Bone marrow (tissue), 2 donors: ENCODE measurements around the gene ADAM11.

ENCODE experiments used
- DNase-seq, 2 donors: peaks; one replicate each; lab custom pipeline; 2025; lab: John Stamatoyannopoulos, UW

Gene ADAM11

DNA sequence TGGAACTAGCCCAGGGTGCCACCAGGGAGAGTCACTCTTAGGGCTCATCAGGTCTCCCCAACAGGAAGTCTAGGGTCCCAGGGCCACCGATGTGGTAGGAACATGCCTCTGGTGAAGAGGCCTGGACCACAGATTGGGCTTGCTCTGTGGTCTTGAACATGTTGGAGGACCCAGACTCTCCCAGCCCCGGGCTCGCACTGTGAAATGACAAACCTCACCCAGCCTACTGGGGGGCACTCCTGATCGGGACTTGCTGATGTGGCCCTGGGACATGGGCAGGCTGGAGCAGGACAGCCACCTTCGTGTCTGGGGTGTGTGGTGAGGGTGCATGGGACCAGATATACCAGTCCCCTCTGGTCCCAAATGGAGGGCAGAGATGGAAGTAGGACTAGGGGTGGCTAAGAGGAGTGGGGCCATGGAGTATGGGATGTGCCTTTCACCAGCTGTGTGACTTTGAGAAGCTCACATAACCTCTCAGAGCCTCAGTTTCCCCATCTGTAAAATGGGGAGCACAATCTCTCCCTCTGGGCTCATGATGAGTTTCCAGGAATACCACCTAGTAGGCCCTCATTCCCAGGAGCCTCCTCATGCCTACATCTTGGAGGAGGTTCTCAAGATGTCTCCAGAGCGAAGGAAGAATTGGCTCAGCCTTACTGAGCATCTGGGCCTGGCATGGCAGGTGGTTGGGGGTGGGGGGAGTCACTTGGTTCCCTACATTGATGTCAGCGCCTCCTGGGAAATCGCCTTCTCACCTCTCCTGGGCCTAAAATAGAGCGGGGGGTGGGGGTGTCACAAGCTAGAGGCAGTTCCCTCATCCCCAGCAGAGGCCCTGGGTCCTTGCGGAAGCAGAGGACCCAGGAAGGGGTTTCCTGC, 1.5 kb upstream of the ADAM11 start:
- DNase-seq, result no peak

DNA sequence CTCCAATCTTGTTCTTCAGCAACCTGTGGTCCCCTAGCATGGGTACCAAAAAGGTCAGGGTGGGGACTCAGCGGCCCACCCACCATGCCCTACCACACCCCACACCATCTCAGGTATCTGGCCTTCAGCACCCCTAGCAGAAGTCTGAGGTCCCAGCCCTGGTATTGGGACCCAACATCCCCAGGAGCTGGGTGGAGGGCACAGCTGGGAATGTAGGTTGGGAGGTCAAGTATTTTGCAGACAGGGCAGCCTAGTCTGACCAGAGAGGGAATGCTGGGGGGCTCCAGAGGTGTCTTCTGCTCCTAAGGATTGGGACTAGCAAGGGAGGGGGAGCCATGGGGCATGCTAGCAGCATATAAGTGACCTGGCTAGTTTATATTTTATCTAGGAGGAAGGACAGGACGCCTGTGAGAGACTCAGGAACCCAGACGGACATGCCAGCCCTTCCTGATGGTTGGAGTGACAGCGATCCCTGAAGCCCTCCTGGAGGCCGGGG, 822 bp upstream of the ADAM11 start:
- no peak for DNase-seq

DNA sequence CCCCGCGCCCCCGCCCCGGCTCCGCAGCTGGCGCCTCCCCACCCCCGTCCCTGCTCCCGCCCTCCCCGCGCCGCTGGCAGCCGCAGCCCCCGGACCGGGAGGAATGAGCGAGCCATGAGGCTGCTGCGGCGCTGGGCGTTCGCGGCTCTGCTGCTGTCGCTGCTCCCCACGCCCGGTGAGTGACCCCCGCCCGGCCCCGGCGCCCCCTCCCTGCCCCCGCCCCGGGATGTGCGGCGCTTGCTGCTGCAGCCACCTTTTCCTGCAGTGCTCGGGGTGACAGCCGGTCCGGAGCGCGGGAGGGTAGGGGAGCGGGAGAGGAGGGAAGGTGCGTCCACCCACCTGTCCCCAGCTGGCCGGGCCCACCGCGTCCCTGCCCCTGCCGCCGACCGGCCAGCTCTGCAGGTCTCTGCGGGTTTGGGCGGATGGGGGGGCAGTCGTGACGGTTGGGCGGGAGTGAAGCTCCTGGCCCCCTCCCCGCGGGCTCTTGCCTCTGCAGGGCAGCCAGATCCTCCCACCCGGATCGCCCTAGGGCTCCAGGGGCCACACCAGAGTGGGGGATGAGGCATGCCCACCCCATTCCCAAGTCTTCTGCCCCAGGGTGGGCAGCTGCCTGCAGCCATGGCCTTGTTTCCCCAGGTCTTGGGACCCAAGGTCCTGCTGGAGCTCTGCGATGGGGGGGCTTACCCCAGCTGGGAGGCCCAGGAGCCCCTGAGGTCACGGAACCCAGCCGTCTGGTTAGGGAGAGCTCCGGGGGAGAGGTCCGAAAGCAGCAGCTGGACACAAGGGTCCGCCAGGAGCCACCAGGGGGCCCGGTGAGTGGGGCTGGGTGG, 513 bp downstream of the ADAM11 start:
- DNase-seq, result no peak

DNA sequence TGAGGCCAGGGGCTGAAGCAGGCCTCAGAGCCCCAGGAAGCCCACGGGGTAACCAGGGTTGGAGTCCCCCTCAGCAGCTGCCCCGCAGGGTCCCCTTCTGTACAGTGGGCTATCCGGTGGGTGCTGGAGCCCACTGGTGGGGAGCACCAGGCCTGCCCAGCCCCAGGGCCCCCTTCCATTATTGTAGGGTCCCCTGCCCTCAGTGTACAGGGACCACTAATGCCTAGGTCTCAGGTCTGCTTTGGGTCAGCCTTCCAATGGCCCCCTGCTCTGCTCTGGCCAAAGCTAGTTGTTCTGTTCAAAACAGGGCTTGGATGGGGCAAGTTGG, 1.1 kb downstream of the ADAM11 start:
- DNase-seq, result no peak

DNA sequence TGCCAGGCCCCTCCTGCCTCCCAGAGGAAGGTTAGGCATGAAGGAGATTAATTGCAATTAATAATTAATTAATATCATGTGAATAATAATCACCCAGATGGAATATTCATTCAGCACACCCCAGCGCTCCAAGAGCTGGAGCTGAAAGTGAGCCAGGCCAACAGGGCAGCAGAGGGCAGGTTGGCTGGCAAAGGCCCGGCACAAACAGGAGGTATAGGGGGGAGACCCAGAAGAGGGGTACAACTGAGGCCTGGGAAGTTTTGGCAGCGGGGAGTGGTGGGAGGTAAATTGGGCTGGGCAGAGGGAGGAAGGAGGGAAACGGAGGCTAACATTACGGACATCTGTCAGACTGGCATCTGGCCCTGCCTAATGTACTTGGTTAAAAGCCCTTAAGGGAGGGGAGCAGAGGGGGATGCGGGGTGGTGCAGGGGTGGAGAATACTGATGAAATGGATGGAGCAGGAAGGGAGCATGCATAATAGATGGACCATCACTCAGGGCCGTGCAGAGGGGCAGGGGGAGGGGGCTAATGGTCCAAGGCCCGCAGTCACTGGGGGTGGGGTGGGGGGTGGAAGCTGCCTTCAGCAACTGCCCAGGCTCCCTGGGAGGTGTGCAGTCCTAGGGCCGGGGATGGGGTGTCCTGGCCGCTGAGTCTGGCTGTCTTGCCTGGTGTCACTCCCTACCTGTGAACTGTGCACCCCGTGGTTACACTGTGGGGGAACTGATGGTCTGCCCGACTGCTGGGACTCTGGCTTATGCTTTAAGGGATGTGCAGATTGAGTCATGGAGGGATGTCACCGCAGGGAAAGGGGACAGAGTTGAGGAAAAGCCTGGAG, 1.9 kb downstream of the ADAM11 start:
- no peak for DNase-seq

DNA sequence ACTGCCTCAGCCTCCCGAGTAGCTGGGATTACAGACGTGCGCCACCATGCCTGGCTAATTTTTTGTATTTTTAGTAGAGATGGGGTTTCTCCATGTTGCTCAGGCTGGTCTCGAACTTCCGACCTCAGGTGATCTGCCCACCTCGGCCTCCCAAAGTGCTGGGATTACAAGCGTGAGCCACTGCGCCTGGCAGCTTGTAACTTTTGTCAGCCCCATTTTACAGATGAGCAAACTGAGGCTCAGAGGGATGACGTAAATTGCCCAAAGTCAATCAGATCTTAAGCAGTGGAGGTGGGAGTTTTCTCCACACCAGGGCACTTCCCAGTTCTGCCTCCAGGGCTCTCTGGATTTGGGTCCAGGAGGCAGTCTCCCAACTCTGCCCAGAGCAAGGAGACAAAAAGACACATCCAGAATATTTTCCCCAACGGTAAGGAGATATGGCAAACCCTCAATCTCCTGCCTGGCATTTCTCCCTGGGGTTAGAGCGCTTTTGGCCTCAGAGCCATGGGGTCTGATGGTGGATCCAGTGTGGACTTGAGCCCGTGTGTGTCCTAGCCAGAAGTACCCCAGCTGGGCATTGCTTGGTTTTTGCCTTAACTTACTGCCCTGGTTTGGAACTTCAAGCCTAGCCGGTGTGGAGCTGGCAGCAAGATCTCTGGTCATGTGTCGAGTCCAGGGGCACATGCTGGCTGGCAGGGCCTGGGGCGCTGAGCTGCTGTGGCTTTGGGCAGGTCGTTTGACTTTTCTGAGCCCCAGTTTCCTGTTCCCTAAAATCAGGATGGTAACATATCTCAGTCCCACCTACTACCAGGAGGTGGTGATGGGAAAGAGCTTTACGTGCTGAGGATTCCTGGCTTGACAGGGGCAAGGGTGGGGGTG, 3.4 kb downstream of the ADAM11 start:
- DNase-seq, result no peak

DNA sequence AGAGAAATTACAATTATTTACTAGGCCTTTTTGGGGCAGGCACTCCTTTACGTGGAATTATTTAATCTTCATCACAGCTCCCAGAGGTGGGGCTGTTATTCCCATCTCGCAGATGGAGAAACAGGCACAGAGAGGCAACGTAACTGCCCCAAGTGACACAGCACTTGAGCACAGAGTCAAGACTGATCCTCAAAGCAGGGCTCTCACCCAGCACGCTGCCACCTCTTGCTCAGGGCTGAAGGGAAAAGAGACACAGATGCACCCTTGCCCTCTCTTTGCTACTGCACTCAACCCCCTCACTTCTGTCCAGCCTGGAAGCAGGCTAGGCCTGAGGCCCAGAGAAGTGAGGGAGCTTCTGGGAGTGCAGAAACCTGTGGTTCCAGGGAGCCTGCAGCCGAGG, 4.4 kb downstream of the ADAM11 start:
- no peak for DNase-seq

DNA sequence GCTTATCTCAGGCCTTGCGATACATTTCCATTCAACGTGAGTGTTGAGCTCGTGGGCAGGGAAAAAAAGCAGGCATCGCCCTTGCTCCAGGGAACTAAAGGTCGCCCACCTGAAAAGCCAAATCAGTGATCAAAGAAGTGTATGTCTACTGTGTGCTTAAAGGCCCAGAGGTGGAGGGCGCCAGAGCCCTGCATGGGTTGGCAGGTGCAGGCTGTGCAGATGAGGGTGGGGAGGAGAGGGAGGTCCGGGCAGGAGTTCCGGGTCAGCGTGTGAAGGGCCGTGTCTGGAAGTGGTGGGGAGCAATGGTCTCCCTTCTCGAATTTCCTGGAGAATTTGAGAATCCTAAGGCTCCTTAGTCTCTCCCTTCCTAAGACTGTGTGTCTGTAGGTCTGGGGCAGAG, 7.2 kb downstream of the ADAM11 start:
- no peak for DNase-seq

DNA sequence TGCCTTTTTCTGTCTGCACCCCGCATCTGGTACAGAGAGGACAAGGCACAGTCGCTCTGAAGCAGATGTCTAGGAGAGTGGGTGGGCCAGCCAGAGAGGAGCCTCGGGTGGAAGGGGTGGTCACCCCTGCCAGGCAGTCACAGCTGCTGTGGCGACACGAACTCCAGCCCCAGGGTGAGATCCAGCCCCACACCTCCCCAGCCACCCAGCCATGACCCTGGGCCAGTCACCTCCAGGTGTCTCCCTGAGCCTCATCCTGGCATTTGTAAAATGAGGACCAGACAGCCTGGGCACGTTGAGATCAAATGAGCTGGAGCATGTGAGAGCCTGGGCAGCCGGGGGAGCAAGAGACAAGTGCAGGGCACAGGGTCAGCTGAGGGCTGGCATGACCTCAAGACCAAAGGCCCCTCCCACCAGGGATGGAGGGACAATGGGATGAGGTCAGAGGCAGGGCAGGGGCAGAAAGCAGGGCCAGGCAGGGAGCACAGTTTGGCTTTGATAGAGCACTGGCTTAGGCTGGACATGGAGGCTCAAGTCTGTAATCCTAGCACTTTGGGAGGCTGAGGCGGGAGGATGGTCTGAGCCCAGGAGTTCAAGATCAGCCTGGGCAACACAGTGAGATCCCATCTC, 7.7 kb downstream of the ADAM11 start:
- no peak for DNase-seq

DNA sequence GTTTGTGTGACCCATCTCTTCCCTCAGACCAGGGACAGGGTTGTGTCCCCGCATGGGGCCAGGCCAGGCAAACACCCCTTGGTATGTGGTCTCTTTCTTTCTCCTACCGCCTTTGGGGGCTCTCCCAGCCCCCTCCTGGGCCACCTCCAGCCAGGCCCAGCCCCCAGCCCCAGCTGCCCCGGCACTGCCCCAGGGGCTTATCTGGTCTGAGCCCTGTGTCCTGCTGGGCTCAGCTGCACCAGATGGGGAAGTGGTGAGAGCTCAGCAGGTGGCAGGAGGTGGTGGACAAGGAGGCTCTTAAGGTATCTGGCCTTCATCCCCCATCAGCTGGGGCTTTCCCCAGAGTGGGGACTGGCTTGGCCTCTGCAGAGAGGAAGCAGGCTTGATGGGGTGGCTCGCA, 8.7 kb downstream of the ADAM11 start:
- DNase-seq, result no peak

DNA sequence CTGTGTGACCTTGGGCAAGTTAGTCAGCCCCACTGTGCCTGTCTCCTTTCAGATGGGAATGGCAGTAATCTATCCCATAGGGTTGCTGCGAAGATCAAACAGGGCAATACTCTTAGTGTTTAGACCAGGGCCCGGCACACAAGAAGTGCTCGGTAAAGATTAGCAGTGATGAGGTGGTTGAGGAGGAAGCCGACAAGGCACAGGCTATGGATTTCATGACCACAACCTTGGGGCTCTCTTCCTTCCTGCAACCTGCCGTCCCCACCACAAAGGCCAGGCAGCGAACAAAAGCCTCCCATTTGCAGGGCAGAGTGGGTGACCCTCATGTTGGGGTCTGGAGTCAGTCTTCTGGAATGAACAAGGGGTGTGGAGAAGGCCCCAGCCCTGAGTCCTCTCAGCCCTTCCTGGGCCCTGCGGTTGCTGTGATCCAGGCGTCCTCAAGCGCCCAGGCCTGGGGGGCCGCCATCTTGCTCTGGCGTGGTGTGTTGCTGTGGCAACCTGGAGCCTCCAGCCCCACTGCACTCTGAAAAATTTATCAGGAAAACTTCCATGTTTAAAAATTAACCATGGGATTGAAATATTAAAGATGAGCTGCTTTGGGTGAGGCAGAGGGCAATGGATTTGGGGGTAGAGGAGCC, 9.8 kb downstream of the ADAM11 start:
- DNase-seq, result no peak

DNA sequence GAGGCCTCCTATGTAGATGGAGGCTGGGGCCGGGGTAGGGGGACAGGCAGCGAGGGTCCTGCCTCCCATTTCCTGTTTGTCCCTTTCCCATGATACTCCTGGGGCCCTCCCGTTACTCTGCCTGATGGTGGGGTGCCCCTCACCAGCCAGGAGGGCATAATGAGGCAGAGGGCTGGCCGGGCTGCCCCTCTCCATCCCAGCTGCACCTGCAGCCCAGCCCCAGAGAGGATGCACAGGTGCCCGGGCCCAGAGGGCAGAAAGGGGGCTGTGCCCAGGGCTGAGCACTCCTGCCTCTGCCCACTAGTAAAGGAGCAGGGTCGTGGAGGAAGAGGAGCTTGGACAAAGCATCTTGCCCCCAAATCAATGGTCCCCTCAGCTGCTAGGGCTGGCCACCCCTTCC, 10.4 kb downstream of the ADAM11 start:
- DNase-seq, result no peak

DNA sequence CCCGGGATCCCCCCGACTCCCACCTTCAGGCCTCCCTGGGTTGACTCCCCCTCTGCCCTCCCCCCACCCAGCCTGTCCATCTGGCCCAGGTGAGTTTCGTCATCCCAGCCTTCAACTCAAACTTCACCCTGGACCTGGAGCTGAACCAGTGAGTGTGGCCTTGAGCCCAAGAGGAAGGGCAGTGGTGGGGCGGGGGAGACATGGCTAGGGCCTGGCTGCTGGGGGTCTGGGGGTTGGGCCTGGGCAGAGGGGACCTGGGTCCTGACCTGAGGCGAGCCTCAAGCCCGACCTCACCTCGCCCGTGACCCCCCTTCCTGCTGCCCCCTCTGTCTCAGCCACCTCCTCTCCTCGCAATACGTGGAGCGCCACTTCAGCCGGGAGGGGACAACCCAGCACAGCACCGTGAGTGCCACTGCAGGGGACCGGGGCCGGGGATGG, 10.9 kb downstream of the ADAM11 start:
- DNase-seq, result no peak

DNA sequence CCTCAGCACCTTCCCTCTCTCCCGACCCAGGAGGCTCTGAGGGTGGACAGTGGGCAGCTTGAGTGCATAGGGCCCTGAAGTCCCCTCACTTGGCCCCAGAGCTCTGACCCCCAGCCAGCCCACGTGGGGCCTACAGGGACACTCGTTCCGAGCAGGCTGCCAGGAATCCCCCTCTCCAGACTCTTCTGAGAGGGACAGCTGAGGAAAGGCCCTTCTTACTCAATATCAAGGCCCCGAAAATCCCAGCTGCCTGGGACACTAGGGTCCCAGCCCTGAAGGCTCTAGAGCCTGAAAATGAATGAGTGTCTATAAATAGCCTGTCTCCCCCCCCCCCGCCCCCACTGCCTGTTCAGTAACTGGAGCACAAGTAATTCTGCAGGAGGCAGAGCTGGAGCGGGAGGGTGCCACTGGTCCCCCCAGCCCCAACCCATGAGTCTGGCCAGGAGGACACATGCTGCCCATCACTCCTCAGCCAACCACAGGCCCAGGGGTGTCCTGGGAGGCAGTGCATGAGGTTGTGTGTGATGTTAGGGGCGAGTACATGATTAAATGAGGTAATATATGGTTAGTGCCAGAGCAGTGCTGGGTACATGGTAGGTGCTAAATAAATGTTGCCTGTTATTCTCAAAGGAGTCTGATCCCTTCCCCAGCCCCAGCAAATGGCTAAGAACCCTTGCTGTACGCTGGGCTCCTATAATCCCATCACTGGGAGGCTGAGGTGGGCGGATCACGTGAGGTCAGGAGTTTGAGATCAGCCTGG, 11.6 kb downstream of the ADAM11 start:
- DNase-seq, result no peak

DNA sequence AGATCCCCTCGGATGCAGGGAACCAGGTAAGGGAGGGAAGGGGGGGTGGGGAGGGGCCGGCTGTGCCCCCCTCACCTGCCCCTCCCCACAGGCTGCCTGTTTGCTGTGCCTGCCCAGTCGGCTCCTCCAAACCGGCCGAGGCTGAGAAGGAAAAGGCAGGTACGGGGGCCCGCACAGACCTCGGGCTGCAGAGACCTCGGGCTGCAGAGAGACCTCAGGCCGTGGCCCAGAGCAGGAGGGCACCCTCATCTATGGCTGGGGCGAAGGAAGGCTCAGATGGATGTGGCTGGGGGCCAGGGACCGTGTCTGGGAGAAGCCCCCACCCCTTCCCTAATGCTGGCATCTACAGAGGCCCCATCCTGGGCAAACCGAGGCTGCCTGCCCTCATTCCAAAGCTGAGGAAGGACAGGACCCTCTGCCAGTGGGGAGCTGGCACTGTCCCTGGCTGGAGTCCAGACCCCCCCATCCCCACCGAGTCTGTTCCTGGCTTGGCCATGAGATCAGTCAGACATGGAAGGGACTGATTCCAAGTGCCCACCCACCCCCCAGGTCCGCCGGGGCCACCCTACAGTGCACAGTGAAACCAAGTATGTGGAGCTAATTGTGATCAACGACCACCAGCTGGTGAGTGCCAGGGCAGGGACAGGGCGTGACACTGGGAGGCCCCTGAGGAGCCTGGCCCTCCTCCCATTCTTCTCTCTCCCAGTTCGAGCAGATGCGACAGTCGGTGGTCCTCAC, 13.7 kb downstream of the ADAM11 start:
- no peak for DNase-seq

DNA sequence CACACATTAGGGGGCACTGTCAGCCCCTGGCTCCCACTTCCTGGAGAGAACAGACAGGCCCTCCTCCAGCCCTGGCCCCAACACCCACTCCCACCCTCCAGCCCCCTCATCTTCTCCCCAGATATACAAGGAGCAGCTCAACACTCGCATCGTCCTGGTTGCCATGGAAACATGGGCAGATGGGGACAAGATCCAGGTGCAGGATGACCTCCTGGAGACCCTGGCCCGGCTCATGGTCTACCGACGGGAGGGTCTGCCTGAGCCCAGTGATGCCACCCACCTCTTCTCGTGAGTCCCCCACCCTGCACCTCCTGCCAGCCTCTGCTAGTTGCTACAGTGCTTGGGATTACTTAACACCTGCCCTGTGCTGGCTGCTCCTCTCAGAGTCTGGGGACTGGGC, 14.4 kb downstream of the ADAM11 start:
- no peak for DNase-seq

DNA sequence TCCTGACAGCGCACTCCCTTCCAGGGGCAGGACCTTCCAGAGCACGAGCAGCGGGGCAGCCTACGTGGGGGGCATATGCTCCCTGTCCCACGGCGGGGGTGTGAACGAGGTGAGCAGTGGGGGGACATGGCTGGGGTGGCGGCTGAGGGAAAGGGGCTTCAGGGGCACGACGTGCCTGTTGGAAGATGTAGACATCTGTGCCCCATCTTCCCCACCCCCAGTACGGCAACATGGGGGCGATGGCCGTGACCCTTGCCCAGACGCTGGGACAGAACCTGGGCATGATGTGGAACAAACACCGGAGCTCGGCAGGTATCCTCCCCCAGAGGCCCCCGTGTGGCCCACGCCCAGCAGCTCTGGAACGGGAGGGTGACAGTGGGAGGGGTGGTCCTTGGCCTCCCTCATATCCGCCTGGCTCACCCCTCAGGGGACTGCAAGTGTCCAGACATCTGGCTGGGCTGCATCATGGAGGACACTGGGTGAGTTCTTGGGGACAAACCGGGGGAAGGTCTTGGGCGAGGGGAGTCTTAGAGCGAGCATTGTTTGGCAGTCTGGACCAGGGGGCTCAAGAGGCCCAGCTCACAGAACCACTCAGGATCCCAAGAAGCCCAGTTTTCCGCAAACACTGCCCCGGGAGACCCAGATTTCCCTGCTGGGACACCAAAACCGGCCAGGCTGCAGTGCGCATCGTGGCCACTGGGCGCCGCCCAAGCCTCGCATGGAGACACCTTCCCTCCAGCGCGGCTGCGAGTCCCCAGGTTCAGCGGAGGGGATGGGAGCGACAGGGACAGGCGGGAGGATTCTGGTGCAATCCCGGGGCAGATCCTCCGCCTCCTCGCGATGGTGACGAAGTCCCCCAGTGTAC, 15.7 kb downstream of the ADAM11 start:
- DNase-seq, result peak; percentile 58 to 72
